ENCODE data around the gene CORO7. TPM values are rescaled to one million over a fixed set of nuclear protein-coding genes. Genes with fewer than 3 reads are reported as not detected.

The CORO7 gene
- polyA plus RNA-seq, 1 experiment: 13.8 TPM

- Histone ChIP-seq H3K27me3 (ENCODE audit: control insufficient read depth, insufficient read depth, low read length) (no peaks in the 10 kb centered on the region), H3K36me3 (ENCODE audit: control insufficient read depth, insufficient read depth, low read length) (peaks cover 1% of the 10 kb centered on the region; the same call in 1 of the 2 replicates), H3K4me3 (ENCODE audit: low read depth, low read length) (peak overlapping the region; percentile 91)
- CTCF ChIA-PET: interaction anchor here (0.5 to 3.8 kb wide), 7 partner anchors 11 to 1305 kb away, joined by 3 to 20 read pairs (median 4); no protein-coding TSS in a partner anchor
- TF ChIP-seq CTCF (IDR thresholded peaks at IDR 0.05; ENCODE audit: insufficient read depth, low read depth, low read length): no peak
- no peak for DNase-seq (ENCODE audit: low read depth)
- POLR2A ChIA-PET: interaction anchor here (0.5 kb wide), 1 partner anchor 298 kb away, joined by 3 read pairs; no protein-coding TSS in a partner anchor
These were observed 100.1 kb downstream of the CORO7 start for GRCh38 chr16:4316108-4316863.

- ChIA-PET CTCF (interaction anchor here (0.5 to 3.8 kb wide), 11 partner anchors 9 to 1304 kb away, joined by 3 to 20 read pairs (median 4); no protein-coding TSS in a partner anchor), POLR2A (interaction anchor here (0.5 kb wide), 1 partner anchor 299 kb away, joined by 3 read pairs; no protein-coding TSS in a partner anchor)
- peaks cover 1% of the 10 kb centered on the region; the same call in 1 of the 2 replicates for H3K36me3 ChIP-seq (ENCODE audit: control insufficient read depth, insufficient read depth, low read length)
- TF ChIP-seq CTCF (IDR thresholded peaks at IDR 0.05; ENCODE audit: insufficient read depth, low read depth, low read length): no peak
- H3K4me3 ChIP-seq (ENCODE audit: low read depth, low read length): peak within 1 kb of the TSS; percentile 91
- no peak for DNase-seq (ENCODE audit: low read depth)
- no peaks in the 10 kb centered on the region for H3K27me3 ChIP-seq (ENCODE audit: control insufficient read depth, insufficient read depth, low read length)
These were observed 100.9 kb downstream of the CORO7 start, which contains the start of gene GLIS2 for GRCh38 chr16:4315186-4316107. TSS of gene GLIS2 (plus strand) at chr16:4316067. CDS start at chr16:4332281, 16,214 bp downstream.

- H3K4me3 ChIP-seq (ENCODE audit: low read depth, low read length): peak overlapping the region; percentile 91
- no peaks in the 10 kb centered on the region for H3K36me3 ChIP-seq (ENCODE audit: control insufficient read depth, insufficient read depth, low read length)
- no peaks in the 10 kb centered on the region for H3K27me3 ChIP-seq (ENCODE audit: control insufficient read depth, insufficient read depth, low read length)
- CTCF ChIA-PET: interaction anchor here (0.6 to 1.6 kb wide), 6 partner anchors 8 to 27 kb away, joined by 3 to 6 read pairs (median 4); no protein-coding TSS in a partner anchor
- POLR2A ChIA-PET: no interaction called here
- no peak for DNase-seq (ENCODE audit: low read depth)
- peak; percentile 26; the same call in 1 of the 2 replicates for TF ChIP-seq CTCF (IDR thresholded peaks at IDR 0.05; ENCODE audit: insufficient read depth, low read depth, low read length)
These were observed 101.7 kb downstream of the CORO7 start for GRCh38 chr16:4314532-4315185.

- no peaks in the 10 kb centered on the region for H3K27me3 ChIP-seq (ENCODE audit: control insufficient read depth, insufficient read depth, low read length)
- no peak for DNase-seq (ENCODE audit: low read depth)
- ChIA-PET CTCF (interaction anchor here (0.6 to 8.2 kb wide), 6 partner anchors 8 to 28 kb away, joined by 3 to 106 read pairs (median 5); no protein-coding TSS in a partner anchor), POLR2A (no interaction called here)
- no peaks in the 10 kb centered on the region for H3K36me3 ChIP-seq (ENCODE audit: control insufficient read depth, insufficient read depth, low read length)
- no peak overlapping the region for H3K4me3 ChIP-seq (ENCODE audit: low read depth, low read length)
- TF ChIP-seq CTCF (IDR thresholded peaks at IDR 0.05; ENCODE audit: insufficient read depth, low read depth, low read length): peak; percentile 64
These were observed 102.5 kb downstream of the CORO7 start for GRCh38 chr16:4313563-4314531.
